Activated T-cell treated with anti-CD3 and anti-CD28 coated beads for 24 hours (primary cell): ENCODE measurements around the gene GHITM.

Source experiments
- DNase-seq: peaks from one replicate; pipeline ENCODE4 v3.0.0-alpha.2; 2020; ENCODE audit warnings: low read depth

The GHITM gene

GRCh38 chr10:84200537-84201243 lies 61.4 kb downstream of the GHITM start:
- no peak for DNase-seq

DNA sequence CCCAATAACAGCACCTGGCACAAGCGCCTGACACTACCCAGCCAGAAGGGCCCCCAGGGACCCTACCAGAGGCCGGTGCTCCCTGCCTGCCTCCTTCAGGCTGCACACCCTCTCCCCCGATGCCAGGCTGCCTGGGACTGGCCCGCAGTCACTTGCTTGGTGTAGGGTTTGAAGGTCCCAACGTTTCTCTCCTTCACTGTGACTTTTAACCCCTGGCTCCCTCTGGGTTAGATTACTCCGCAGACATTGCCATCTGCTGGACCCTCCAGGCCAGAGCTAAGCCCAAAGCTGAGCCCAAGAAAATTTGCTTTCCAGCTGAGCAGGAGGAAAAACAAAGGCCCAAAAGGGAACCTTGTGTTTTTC lies 61.9 kb downstream of the GHITM start:
- DNase-seq: no peak

DNA sequence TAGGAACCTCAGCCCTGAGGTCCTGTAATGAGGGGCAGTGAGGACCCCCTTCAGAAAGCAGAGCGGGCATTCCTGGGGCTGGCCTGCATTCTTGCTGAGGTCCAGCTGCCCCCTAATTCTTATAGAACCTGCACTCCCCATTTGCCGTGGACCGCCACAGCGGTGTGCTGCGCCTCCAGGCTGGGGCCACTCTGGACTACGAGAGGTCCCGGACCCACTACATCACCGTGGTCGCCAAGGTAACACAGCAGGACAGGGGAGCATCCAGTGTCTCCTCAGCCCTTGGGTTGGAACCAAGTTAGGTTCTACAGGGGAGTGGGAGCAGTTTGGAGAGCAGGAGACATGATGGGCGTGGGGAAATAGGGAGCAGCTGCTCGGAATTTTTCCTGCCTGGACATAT lies 62.4 kb downstream of the GHITM start:
- DNase-seq: no peak

DNA sequence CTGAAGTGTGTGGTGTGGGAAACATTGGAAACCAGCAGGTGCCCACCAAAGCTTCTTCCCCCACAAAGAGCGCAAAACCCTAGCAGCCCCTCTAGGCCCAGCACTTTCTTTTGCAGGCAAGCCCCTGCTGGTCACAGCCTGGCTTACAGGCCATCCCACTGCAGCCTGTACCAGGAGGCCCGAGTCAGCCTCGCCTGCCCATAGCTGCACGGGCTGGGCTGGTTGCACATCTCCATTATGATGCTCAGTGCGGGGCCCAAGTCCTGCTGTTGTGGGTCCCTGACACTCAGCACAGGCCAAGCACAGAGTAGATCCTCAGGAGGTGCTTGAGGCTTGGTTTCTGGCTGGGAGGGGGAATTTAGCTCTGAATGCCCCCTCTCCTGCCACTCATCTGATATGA lies 63.0 kb downstream of the GHITM start:
- no peak for DNase-seq
